Peyer's patch (tissue), 4 donors: ENCODE results near the gene LRP5.

Experiments used
- CTCF ChIP-seq, 6 experiments: fragments of 450-650 bp in 4 of 6; fragments of 200-600 bp in 2 of 6; sonication (generic) in 1 of 6; IDR thresholded peaks; one replicate each; pipeline ENCODE4 v1.5.1; 2017 to 2019; ENCODE audit warnings: antibody characterized with exemption in 6 of 6, mild to moderate bottlenecking in 3 of 6, moderate library complexity in 1 of 6
- POLR2A ChIP-seq, 2 donors: fragments of 450-650 bp; IDR thresholded peaks; one replicate each; pipeline ENCODE4 v1.5.1; 2017; ENCODE audit warnings: antibody characterized with exemption in 2 of 2, mild to moderate bottlenecking in 2 of 2, moderate library complexity in 2 of 2

DNA sequence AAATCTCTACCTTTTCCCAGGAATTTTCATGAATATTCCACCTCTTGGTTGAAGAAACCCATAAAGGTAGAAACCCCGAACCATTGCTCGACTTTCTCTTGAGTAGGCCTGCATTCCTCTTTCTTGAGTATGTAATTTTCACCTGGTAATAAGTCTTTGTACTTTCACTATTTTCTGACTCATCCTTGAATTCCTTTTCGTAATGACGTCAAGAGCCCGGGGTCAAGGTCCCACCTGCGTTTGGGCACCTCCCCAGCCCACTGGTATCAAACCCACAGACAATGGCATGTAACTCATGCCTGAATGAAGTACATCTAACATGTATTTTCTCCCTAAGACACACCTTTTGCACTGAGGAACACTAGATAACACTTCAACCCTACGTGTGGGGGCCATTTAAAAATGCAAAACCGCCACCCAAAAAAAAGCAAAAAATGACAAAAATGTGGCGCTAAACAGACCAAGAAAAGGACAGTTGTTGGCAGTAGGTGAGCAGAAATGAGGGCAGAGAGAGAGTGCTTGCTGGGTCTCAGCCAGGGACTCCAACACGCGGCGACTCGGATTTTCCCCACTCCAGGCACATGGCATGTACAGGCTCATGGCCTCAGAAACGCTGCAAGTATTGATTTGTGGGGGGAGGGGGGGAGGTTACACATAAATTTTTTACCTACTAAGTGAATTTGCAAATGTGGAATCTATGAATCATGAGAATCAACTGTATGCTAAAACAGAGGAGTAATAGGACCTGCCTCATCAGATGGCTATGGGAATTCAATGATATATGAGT, 36.5 kb upstream of the LRP5 start:
- TF ChIP-seq CTCF (IDR thresholded peaks at IDR 0.05) (no peak), POLR2A (IDR thresholded peaks at IDR 0.05) (peak in 1 of 2 donors; percentile 30)
